ENCODE data around the gene RGL2. TPM values are rescaled to one million over a fixed set of nuclear protein-coding genes. Genes with fewer than 3 reads are reported as not detected.

The RGL2 gene
- total and polyA plus RNA-seq, 2 of the 13 experiments (the other 11 are each of a cell fraction or from before 2014, with no cell fraction given) = 22.9 to 47.4 TPM

GRCh38 chr6:33288921-33289783, 9.6 kb downstream of the RGL2 start, which contains the start of the genes PFDN6 and WDR46 (continued):
- 0 out of 2 replicates have a peak, but pooled peaks have one; percentile 18 for TF ChIP-seq RNF2 (conservative IDR thresholded peaks at IDR 0.05; ENCODE audit: low read depth)
- TF ChIP-seq ZNF556 (CRISPR knock-in tag; IDR thresholded peaks at IDR 0.05; ENCODE audit: borderline replicate concordance) = 0 out of 2 replicates have a peak, but pooled peaks have one; percentile 44
- no peak for TF ChIP-seq ZNF737 (CRISPR knock-in tag; IDR thresholded peaks at IDR 0.05; ENCODE audit: borderline replicate concordance)
- no peak for TF ChIP-seq LBX2 (CRISPR knock-in tag; IDR thresholded peaks at IDR 0.05; ENCODE audit: borderline replicate concordance)
- TF ChIP-seq HNRNPUL1 (IDR thresholded peaks at IDR 0.05; ENCODE audit: low read depth, low read length) = no peak
- no peak for TF ChIP-seq RBM39 (IDR thresholded peaks at IDR 0.05; ENCODE audit: low read depth, low read length, poor library complexity, severe bottlenecking)
- no peak for TF ChIP-seq HHEX (CRISPR knock-in tag; IDR thresholded peaks at IDR 0.05)
- no peak for TF ChIP-seq GPN1 (CRISPR knock-in tag; IDR thresholded peaks at IDR 0.05; ENCODE audit: borderline replicate concordance)
- TF ChIP-seq HMG20A (CRISPR knock-in tag; IDR thresholded peaks at IDR 0.05; ENCODE audit: borderline replicate concordance) = no peak
- TF ChIP-seq ZBTB3 (CRISPR knock-in tag; IDR thresholded peaks at IDR 0.05; ENCODE audit: borderline replicate concordance, low read depth) = no peak; the same call in 1 of the 2 replicates
- no peak for TF ChIP-seq SOX6 (IDR thresholded peaks at IDR 0.05)
- TF ChIP-seq SOX6 (CRISPR knock-in tag; IDR thresholded peaks at IDR 0.05) = no peak
- no peak for TF ChIP-seq REXO4 (CRISPR knock-in tag; IDR thresholded peaks at IDR 0.05; ENCODE audit: borderline replicate concordance)
- no peak for TF ChIP-seq ZFYVE20 (CRISPR knock-in tag; IDR thresholded peaks at IDR 0.05; ENCODE audit: borderline replicate concordance, low read depth)
- TF ChIP-seq ZNF879 (CRISPR knock-in tag; IDR thresholded peaks at IDR 0.05) = no peak
- peak; percentile 64; the same call in 1 of the 2 replicates for TF ChIP-seq ZNF546 (CRISPR knock-in tag; conservative IDR thresholded peaks at IDR 0.05)
- no peak for TF ChIP-seq FOXM1 (CRISPR knock-in tag; IDR thresholded peaks at IDR 0.05)
- TF ChIP-seq ZBTB40 (IDR thresholded peaks at IDR 0.05) = peak; percentile 91
- 0 out of 2 replicates have a peak, but pooled peaks have one; percentile 26 for TF ChIP-seq ZBTB40 (CRISPR knock-in tag; IDR thresholded peaks at IDR 0.05)
- no peak for TF ChIP-seq SMC3 (IDR thresholded peaks at IDR 0.05; ENCODE audit: low read length)
- peak; percentile 74 for TF ChIP-seq SP2 (CRISPR knock-in tag; IDR thresholded peaks at IDR 0.05)
- no peak for TF ChIP-seq REL (CRISPR knock-in tag; conservative IDR thresholded peaks at IDR 0.05)

All from HepG2 (cell line).